ENCODE results near the gene HAGHL.

Gene HAGHL

DNA sequence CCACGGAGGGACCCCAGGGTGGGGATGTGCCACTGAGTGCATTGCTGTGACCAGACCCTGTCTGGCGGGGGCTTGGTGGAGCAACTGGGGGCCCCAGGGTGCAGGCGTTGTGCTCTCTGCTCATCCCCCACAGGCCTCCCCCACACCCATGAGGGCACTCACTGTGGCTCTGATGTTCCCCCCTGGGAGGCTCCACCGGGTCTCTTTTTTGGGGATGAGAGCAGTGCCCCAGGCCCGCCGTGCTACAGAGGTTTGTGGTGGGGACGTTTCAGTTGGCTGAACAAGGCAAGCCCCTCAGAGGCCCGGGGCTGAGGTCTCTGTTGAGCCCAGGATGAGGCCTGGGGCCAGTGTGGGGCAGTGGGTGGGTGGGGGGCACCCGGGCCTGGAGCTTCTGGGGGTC lies 3.2 kb upstream of the HAGHL start:
- H3K4me1 ChIP-seq (ENCODE audit: insufficient read depth, low read length), result peaks cover 36% of the 10 kb centered on the region
- no peaks in the 10 kb centered on the region for H3K9me3 ChIP-seq (ENCODE audit: low read length)
- no peak overlapping the region for H2AFZ ChIP-seq (ENCODE audit: low read depth, low read length)
- peaks cover 2% of the 10 kb centered on the region for H3K36me3 ChIP-seq (ENCODE audit: insufficient read depth, low read length)
- no peaks in the 10 kb centered on the region for H3K27me3 ChIP-seq (ENCODE audit: insufficient read depth, low read length)
- no peak overlapping the region for H3K4me3 ChIP-seq (ENCODE audit: low read length)

DNA sequence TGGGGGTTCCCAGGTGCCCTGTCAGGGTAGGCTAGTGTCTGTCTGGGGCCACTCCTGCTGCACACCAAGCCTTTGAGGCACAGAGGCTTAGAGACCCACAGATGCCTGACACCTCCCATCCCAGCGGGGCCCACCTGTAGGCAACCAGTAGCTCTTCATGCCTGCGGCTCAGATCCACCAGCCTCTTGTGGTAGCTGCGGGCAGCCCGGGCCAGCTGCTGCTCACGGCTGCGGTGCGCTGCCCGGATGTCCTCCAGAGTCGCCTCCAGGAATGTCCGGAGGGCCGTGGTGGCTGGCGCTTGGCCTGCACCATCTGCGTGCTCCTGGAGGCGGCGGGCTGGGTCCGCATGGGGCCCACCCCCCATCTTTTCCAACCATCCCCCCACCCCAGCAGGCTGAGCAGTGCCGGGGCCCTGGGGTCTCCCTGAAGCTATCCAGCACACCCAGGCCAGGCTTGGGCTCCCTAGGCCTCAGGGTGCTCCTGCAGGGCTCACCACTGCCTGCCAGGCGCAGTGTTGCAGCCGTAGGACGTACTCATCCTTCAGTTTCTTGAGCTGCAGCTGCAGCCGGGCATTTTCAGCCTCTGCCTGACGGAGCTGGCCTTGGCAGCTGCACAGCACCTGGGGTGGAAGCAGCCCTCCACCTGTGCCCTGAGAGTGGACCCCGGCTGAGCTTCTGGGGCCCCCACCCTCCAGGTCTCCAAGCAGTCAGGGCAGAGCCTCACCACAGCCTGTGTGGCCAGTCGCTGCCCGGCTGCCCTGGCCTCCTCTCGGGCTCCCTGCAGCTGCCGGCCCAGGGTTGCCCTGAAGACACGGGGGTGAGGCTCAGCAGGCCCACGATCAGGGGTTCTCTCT lies 2.5 kb upstream of the HAGHL start:
- Histone ChIP-seq H3K36me3 (ENCODE audit: insufficient read depth, low read length) (no peaks in the 10 kb centered on the region), H2AFZ (ENCODE audit: low read depth, low read length) (no peak overlapping the region), H3K27me3 (ENCODE audit: insufficient read depth, low read length) (no peaks in the 10 kb centered on the region), H3K4me3 (ENCODE audit: low read length) (no peak overlapping the region), H3K9me3 (ENCODE audit: low read length) (no peaks in the 10 kb centered on the region), H3K4me1 (ENCODE audit: insufficient read depth, low read length) (peaks cover 29% of the 10 kb centered on the region)

DNA sequence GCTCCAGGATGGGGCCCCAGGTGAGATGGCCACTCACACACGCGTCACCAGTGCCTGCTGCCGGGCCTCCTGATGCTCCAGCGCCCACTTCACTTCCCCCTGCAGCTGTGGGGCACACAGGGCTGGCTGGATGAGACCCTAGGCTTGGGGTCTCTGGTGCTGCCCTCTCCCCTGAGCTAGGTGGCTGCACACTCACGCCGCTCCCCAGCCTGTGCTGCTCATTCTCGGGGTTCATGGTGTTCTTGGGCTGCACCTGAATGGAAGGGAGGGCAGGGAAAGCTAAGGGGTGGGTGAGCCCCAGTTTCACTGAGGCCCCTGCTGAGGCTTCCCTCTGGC lies 1.9 kb upstream of the HAGHL start:
- no peak overlapping the region for H3K4me3 ChIP-seq (ENCODE audit: low read length)

DNA sequence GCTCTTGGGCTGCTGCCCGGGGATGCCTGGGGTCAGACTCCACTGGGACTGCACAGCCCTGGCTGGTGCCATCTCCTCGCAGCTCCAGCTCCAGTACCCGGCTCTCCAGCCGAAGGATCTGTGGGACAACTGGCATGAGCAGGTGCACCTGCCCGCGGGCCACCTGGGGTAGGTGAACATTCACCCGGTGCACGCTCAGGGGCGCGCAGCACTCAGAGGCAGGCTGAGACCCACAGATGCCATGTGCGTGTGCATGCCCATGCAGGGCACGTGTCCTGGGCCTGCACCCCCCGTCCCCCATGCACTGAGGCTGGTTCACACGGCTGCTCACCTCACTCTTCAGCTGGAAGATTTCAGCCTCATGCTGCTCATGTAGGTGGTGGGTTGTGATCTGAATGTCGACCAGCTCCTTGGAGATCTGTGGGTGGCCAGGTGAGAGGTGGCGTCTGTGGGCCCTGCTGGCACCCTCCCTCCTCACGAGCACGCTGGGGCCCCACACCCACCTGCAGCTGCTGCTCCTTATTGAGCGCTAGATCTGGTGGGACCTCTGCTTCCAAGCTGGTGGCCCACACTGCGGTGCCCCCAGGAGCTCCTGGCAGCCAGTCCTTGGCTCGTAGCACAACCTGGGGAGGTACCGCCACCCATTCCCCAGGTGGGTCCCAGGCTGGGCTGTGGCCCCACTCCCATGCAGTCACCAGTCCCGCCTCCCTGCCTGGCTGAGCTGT lies 1.3 kb upstream of the HAGHL start:
- H2AFZ ChIP-seq (ENCODE audit: low read depth, low read length), result no peak overlapping the region
- peaks cover 20% of the 10 kb centered on the region for H3K4me1 ChIP-seq (ENCODE audit: insufficient read depth, low read length)
- peaks cover under 1% of the 10 kb centered on the region for H3K36me3 ChIP-seq (ENCODE audit: insufficient read depth, low read length)
- H3K4me3 ChIP-seq (ENCODE audit: low read length), result no peak overlapping the region
- H3K27me3 ChIP-seq (ENCODE audit: insufficient read depth, low read length), result no peaks in the 10 kb centered on the region
- H3K9me3 ChIP-seq (ENCODE audit: low read length), result no peaks in the 10 kb centered on the region

More for the DNA sequence above, 1.9 kb upstream of the HAGHL start:
- Histone ChIP-seq H3K36me3 (ENCODE audit: insufficient read depth, low read length) (no peaks in the 10 kb centered on the region), H3K4me1 (ENCODE audit: insufficient read depth, low read length) (peaks cover 23% of the 10 kb centered on the region), H3K9me3 (ENCODE audit: low read length) (no peaks in the 10 kb centered on the region), H3K27me3 (ENCODE audit: insufficient read depth, low read length) (no peaks in the 10 kb centered on the region), H2AFZ (ENCODE audit: low read depth, low read length) (no peak overlapping the region)

DNA sequence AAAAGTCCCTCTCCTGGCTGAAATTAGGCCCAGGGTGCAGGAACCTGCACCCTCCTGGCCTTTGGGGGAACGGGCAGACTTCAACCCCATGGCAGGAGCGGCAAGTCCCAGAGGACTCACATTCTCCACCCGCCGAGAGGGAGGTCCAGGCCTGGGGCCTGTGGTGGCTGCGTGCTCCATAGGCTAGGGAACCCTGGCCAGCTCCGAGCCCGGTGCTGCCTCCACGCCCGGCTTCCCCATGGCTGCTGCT lies 793 bp upstream of the HAGHL start:
- Histone ChIP-seq H3K4me1 (ENCODE audit: insufficient read depth, low read length) (peaks cover 20% of the 10 kb centered on the region), H3K9me3 (ENCODE audit: low read length) (no peaks in the 10 kb centered on the region), H3K36me3 (ENCODE audit: insufficient read depth, low read length) (peaks cover 2% of the 10 kb centered on the region), H3K4me3 (ENCODE audit: low read length) (no peak overlapping the region), H2AFZ (ENCODE audit: low read depth, low read length) (no peak overlapping the region), H3K27me3 (ENCODE audit: insufficient read depth, low read length) (no peaks in the 10 kb centered on the region)

DNA sequence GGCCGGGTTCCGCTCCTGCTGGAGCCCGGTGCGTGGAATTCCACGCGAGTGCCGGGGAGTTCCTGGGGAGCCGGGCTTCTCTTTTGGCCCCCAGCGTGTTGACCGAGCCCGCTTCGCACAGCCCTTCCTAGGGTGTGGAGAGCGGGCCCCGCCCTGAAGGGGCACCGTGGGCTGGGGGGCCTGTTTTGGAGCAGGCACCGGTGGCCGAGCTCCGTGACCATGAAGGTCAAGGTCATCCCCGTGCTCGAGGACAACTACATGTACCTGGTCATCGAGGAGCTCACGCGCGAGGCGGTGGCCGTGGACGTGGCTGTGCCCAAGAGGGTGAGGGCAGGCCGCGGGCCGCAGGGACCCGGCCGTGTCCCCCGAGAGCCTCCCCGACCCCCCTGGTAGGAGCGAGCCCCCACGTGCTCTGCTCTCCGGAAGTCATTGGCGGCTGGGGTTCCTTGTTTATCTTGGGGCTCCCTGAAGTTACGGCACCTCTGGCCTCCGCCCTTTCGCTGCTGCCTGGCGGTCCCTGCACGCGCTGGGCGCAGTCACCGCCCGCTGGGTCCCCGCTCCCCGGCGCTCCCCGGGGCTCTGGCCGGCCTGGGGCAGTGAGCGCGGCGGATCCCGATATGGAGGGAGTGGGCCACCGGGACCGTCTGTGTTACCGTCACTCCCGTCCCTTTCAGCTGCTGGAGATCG lies 528 bp downstream of the HAGHL start:
- peaks cover 2% of the 10 kb centered on the region for H3K36me3 ChIP-seq (ENCODE audit: insufficient read depth, low read length)
- no peak overlapping the region for H2AFZ ChIP-seq (ENCODE audit: low read depth, low read length)
- peaks cover 11% of the 10 kb centered on the region for H3K4me1 ChIP-seq (ENCODE audit: insufficient read depth, low read length)
- no peaks in the 10 kb centered on the region for H3K9me3 ChIP-seq (ENCODE audit: low read length)
- H3K4me3 ChIP-seq (ENCODE audit: low read length), result peak overlapping the region; percentile 41
- no peaks in the 10 kb centered on the region for H3K27me3 ChIP-seq (ENCODE audit: insufficient read depth, low read length)

DNA sequence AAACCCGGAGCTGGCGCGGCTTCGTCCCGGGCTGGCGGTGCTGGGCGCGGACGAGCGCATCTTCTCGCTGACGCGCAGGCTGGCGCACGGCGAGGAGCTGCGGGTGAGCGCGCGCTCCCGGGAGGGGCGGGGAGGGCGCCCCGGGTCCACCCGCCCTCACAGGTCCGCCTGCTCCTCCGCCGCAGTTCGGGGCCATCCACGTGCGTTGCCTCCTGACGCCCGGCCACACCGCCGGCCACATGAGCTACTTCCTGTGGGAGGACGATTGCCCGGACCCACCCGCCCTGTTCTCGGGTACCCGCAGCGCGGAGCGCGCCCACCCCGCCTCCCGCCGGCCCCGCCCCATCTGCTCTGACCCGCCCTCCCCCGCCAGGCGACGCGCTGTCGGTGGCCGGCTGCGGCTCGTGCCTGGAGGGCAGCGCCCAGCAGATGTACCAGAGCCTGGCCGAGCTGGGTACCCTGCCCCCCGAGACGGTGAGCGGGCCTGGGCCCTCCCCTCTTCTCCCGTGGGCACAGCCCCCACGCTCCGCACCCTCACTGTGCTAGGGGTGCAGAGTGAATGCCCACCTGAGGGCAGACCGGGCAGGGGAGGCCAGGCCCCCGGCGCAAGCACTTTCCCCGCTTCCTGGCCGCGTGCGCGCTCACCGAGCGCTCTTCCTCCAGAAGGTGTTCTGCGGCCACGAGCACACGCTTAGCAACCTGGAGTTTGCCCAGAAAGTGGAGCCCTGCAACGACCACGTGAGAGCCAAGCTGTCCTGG lies 1.4 kb downstream of the HAGHL start:
- no peaks in the 10 kb centered on the region for H3K27me3 ChIP-seq (ENCODE audit: insufficient read depth, low read length)
- no peaks in the 10 kb centered on the region for H3K9me3 ChIP-seq (ENCODE audit: low read length)
- peaks cover 8% of the 10 kb centered on the region for H3K36me3 ChIP-seq (ENCODE audit: insufficient read depth, low read length)
- H3K4me1 ChIP-seq (ENCODE audit: insufficient read depth, low read length), result peaks cover 11% of the 10 kb centered on the region
- H2AFZ ChIP-seq (ENCODE audit: low read depth, low read length), result no peak overlapping the region
- H3K4me3 ChIP-seq (ENCODE audit: low read length), result peak overlapping the region; percentile 41

DNA sequence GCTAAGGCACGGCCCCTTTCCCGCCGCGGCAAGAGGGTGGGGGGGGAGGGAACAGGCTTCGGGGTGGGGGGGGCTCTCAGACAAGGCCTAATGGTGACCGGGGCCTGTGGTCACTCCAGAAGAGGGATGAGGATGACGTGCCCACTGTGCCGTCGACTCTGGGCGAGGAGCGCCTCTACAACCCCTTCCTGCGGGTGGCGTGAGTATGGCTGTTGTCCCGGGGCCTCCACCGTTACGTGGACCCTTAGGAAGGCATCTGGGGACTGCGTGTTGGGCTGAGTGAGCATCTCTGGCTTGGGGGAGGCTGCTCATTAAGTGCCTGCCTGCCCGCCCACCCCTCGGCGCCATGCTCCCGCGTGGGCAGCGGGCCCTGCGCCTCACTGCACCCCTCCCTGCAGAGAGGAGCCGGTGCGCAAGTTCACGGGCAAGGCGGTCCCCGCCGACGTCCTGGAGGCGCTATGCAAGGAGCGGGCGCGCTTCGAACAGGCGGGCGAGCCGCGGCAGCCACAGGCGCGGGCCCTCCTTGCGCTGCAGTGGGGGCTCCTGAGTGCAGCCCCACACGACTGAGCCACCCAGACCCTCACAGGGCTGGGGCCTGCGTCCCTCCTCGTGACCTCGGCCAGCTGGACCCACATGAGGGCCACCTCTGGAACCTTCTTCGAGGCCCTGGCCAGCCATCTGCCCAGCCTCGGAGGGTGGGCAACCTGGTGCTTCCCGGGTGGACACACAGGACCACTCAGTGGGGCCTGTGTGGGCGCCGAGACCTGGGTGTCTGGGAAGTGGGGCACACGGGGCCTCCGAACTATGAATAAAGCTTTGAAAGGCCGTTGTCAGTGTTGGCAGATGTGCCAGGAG lies 2.2 kb downstream of the HAGHL start:
- no peak overlapping the region for H2AFZ ChIP-seq (ENCODE audit: low read depth, low read length)
- H3K9me3 ChIP-seq (ENCODE audit: low read length), result no peaks in the 10 kb centered on the region
- no peak overlapping the region for H3K4me3 ChIP-seq (ENCODE audit: low read length)
- H3K27me3 ChIP-seq (ENCODE audit: insufficient read depth, low read length), result no peaks in the 10 kb centered on the region
- H3K4me1 ChIP-seq (ENCODE audit: insufficient read depth, low read length), result peaks cover 11% of the 10 kb centered on the region
- peaks cover 16% of the 10 kb centered on the region for H3K36me3 ChIP-seq (ENCODE audit: insufficient read depth, low read length)

GRCh38 chr16:729768-730665 lies 3.1 kb downstream of the HAGHL start:
- Histone ChIP-seq H3K9me3 (ENCODE audit: low read length) (no peaks in the 10 kb centered on the region), H3K27me3 (ENCODE audit: insufficient read depth, low read length) (no peaks in the 10 kb centered on the region), H3K4me1 (ENCODE audit: insufficient read depth, low read length) (peaks cover 11% of the 10 kb centered on the region), H3K36me3 (ENCODE audit: insufficient read depth, low read length) (peaks cover 25% of the 10 kb centered on the region), H3K4me3 (ENCODE audit: low read length) (no peak overlapping the region), H2AFZ (ENCODE audit: low read depth, low read length) (no peak overlapping the region)

DNA sequence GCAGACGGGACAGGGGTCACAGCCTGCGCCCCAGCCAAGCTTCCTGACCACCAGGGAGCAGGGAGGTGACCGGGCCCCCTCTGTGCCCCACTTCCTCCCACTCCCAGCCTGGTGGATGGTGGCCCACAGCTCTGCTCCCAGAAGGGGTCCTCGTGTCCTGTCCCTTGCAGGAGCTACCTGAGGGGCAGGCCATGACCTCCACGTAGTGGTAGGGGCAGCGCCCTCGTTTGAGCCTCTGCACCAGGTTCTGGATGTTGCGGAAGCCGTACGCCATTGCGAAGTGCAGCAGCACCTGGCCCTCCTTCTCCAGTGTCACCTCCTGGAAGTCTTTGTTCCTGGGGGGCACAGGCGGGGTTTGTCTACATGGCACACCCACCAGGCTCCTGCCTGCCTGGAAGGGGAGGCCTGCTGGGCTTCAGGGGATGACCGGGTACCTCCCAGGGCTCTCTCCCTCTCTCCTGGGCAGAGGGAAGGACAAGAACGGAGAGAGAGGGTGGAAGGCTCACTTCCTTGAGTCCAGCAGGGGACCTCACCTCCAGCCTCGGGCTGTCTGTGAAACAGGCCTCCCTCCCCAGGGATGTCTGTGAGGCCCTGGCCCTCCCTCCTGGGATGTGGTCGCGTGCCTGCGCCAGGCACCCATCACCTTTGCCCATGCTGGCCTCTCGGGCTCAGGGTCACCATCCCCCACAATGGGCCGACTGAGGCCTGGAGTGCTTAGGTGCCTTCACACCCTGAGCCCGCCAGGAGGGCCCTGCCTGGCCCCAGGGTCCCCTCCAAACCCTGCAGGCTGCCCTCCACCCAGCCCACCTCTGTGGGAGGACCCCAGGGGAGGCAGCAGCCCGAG lies 4.0 kb downstream of the HAGHL start:
- H3K4me3 ChIP-seq (ENCODE audit: low read length), result no peak overlapping the region
- no peaks in the 10 kb centered on the region for H3K9me3 ChIP-seq (ENCODE audit: low read length)
- no peak overlapping the region for H2AFZ ChIP-seq (ENCODE audit: low read depth, low read length)
- H3K4me1 ChIP-seq (ENCODE audit: insufficient read depth, low read length), result peaks cover 11% of the 10 kb centered on the region
- H3K36me3 ChIP-seq (ENCODE audit: insufficient read depth, low read length), result peaks cover 33% of the 10 kb centered on the region
- no peaks in the 10 kb centered on the region for H3K27me3 ChIP-seq (ENCODE audit: insufficient read depth, low read length)

DNA sequence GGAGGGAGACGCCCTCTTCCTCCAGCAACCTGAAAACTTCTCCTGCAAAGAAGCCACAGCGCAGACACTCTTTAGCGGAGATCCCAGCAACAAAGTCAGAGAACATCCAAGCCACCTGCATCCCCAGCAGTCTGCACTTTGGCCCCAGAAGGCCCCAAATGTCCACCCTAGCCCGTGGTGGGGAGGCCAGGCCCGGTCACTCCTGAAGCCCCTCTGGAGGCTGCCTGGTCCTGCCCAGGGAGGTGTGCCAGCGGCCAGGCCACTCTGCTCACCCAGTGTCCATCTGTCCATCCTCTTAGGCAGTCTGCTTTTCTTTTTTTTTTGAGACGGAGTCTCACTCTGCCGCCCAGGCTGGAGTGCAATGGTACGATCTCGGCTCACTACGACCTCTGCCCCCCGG lies 5.4 kb downstream of the HAGHL start:
- Histone ChIP-seq H3K4me1 (ENCODE audit: insufficient read depth, low read length) (peaks cover 9% of the 10 kb centered on the region), H2AFZ (ENCODE audit: low read depth, low read length) (no peak overlapping the region), H3K27me3 (ENCODE audit: insufficient read depth, low read length) (no peaks in the 10 kb centered on the region), H3K4me3 (ENCODE audit: low read length) (no peak overlapping the region), H3K36me3 (ENCODE audit: insufficient read depth, low read length) (peaks cover 44% of the 10 kb centered on the region), H3K9me3 (ENCODE audit: low read length) (no peaks in the 10 kb centered on the region)

Data from neuron (in vitro differentiated cells).